RWPE2 (cell line): Measurements from ENCODE around the gene COLEC12.

Experiments
- ATAC-seq: fragments of 200-7000 bp; cut with Tn5 transposase; 3 replicates; pipeline ENCODE4 v1.9.1; 2021; ENCODE audit warnings: low read depth
- DNase-seq: peaks from one replicate; pipeline ENCODE4 v3.0.0-alpha.2; 2020; ENCODE audit warnings: low spot score
- H3K27ac ChIP-seq: fragments of 450-650 bp; 2 replicates; pipeline ENCODE4 v1.5.1; 2017; ENCODE audit warnings: mild to moderate bottlenecking; ENCODE audit not compliant: poor library complexity, severe bottlenecking
- H3K27me3 ChIP-seq: fragments of 250-450 bp; sonication (Bioruptor Pico); 2 replicates; pipeline ENCODE4 v1.5.1; 2021; ENCODE audit warnings: mild to moderate bottlenecking, moderate library complexity; ENCODE audit not compliant: insufficient read depth, poor library complexity, severe bottlenecking
- H3K36me3 ChIP-seq: fragments of 250-450 bp; sonication (Bioruptor Pico); 2 replicates; pipeline ENCODE4 v1.5.1; 2020; ENCODE audit warnings: low read depth, mild to moderate bottlenecking, moderate library complexity
- H3K4me1 ChIP-seq: fragments of 250-450 bp; sonication (Bioruptor Pico); 2 replicates; pipeline ENCODE4 v1.5.1; 2021; ENCODE audit warnings: mild to moderate bottlenecking, moderate library complexity; ENCODE audit not compliant: insufficient read depth, poor library complexity, severe bottlenecking
- H3K4me3 ChIP-seq: fragments of 250-450 bp; sonication (Bioruptor Pico); 2 replicates; pipeline ENCODE4 v1.5.1; 2021; ENCODE audit warnings: mild to moderate bottlenecking, moderate library complexity; ENCODE audit not compliant: severe bottlenecking
- H3K9me3 ChIP-seq: fragments of 250-450 bp; sonication (Bioruptor Pico); 2 replicates; pipeline ENCODE4 v1.5.1; 2021; ENCODE audit warnings: mild to moderate bottlenecking, moderate library complexity; ENCODE audit not compliant: severe bottlenecking
- CTCF ChIP-seq: fragments of 450-650 bp; IDR thresholded peaks from one replicate; pipeline ENCODE4 v1.5.1; 2017; ENCODE audit warnings: mild to moderate bottlenecking, moderate library complexity; ENCODE audit not compliant: poor library complexity, severe bottlenecking

COLEC12 gene

GRCh38 chr18:267380-267687, 233.2 kb downstream of the COLEC12 start:
- DNase-seq (no peak), ATAC-seq (peak; percentile 40)
- H3K27ac ChIP-seq = peak overlapping the region; percentile 61

More at GRCh38 chr18:267380-267687, 233.2 kb downstream of the COLEC12 start:
- H3K36me3 ChIP-seq = peaks cover 33% of the 10 kb centered on the region
- no peaks in the 10 kb centered on the region for H3K27me3 ChIP-seq
- H3K4me1 ChIP-seq = peaks cover 12% of the 10 kb centered on the region
- no peaks in the 10 kb centered on the region for H3K9me3 ChIP-seq
- peak overlapping the region; percentile 72 for H3K4me3 ChIP-seq
- TF ChIP-seq CTCF = no peak
